CD14-positive monocyte (primary cell): Measurements from ENCODE around the gene RPS29. TPM values are rescaled to one million over a fixed set of nuclear protein-coding genes. Genes with fewer than 3 reads are reported as not detected.

Experiments
- DNase-seq, 3 donors: peaks; one replicate each; pipeline ENCODE4 v3.0.0-alpha.2; 2011 to 2022
- H2AFZ ChIP-seq: 2 replicates; pipeline ENCODE4 v1.6.0; 2012; ENCODE audit warnings: mild to moderate bottlenecking, low read depth, low read length, inconsistent platforms; ENCODE audit not compliant: insufficient read depth, poor library complexity, severe bottlenecking
- H3K27ac ChIP-seq, 2 donors: 1 replicate in 1 of 2; 2 replicates in 1 of 2; pipeline ENCODE4 v1.5.1; 2012 to 2013; ENCODE audit warnings: low read length in 2 of 2, control low read depth in 1 of 2, inconsistent platforms in 1 of 2, low read depth in 1 of 2, mild to moderate bottlenecking in 1 of 2
- H3K27me3 ChIP-seq, 2 donors: one replicate each; pipeline versions ENCODE4 v1.6.0 to v1.6.1; 2011 to 2013; ENCODE audit warnings: low read length in 2 of 2; ENCODE audit not compliant: control insufficient read depth in 2 of 2, insufficient read depth in 2 of 2
- H3K36me3 ChIP-seq, 2 donors: replicated peaks in 1 of 2; 1 replicate in 1 of 2; 2 replicates in 1 of 2; pipeline versions ENCODE4 v1.5.1 to v1.6.1; 2012 to 2013; ENCODE audit warnings: low read length in 2 of 2, control low read depth in 1 of 2, inconsistent platforms in 1 of 2, mild to moderate bottlenecking in 1 of 2; ENCODE audit not compliant: insufficient read depth in 2 of 2, control insufficient read depth in 1 of 2
- H3K4me1 ChIP-seq, 2 donors: 1 replicate in 1 of 2; 2 replicates in 1 of 2; pipeline versions ENCODE4 v1.5.1 to v1.6.1; 2012 to 2013; ENCODE audit warnings: low read length in 2 of 2, control low read depth in 1 of 2, inconsistent platforms in 1 of 2, mild to moderate bottlenecking in 1 of 2, moderate library complexity in 1 of 2; ENCODE audit not compliant: insufficient read depth in 2 of 2, control insufficient read depth in 1 of 2
- H3K4me2 ChIP-seq: replicated peaks from 2 replicates; pipeline ENCODE3; 2012; ENCODE audit warnings: low read length, moderate library complexity, mild to moderate bottlenecking; ENCODE audit not compliant: poor library complexity, severe bottlenecking; ENCODE audit errors: extremely low read depth
- H3K4me3 ChIP-seq, 3 experiments: fragments of 200-600 bp in 1 of 3; sonication (generic) in 1 of 3; replicated peaks in 1 of 3; 1 replicate in 2 of 3; 2 replicates in 1 of 3; pipeline ENCODE4 v1.5.1; 2011 to 2013; ENCODE audit warnings: low read length in 3 of 3, mild to moderate bottlenecking in 3 of 3, control low read depth in 2 of 3, low read depth in 2 of 3, inconsistent platforms in 1 of 3, moderate library complexity in 1 of 3
- H3K79me2 ChIP-seq: 2 replicates; pipeline ENCODE4 v1.6.0; 2012; ENCODE audit warnings: mild to moderate bottlenecking, control low read depth, inconsistent platforms, low read length, moderate library complexity; ENCODE audit not compliant: insufficient read depth
- H3K9ac ChIP-seq: 2 replicates; pipeline ENCODE4 v1.6.0; 2017; ENCODE audit warnings: low read length, mild to moderate bottlenecking; ENCODE audit not compliant: insufficient read depth, poor library complexity, severe bottlenecking
- H3K9me3 ChIP-seq, 2 donors: replicated peaks in 1 of 2; 1 replicate in 1 of 2; 2 replicates in 1 of 2; pipeline versions ENCODE4 v1.5.1 to v1.6.1; 2012 to 2013; ENCODE audit warnings: low read length in 2 of 2, control low read depth in 1 of 2; ENCODE audit not compliant: control insufficient read depth in 1 of 2, insufficient read depth in 1 of 2
- H4K20me1 ChIP-seq: 2 replicates; pipeline ENCODE4 v1.6.0; 2012; ENCODE audit warnings: mild to moderate bottlenecking, low read length, control low read depth, moderate library complexity; ENCODE audit not compliant: insufficient read depth
- H3K27ac Mint-ChIP-seq, 7 donors: one replicate each; pipeline ENCODE4 v1.8.0; 2020; ENCODE audit warnings: mild to moderate bottlenecking in 7 of 7, mixed read lengths in 7 of 7, moderate library complexity in 6 of 7, inconsistent platforms in 2 of 7
- H3K27me3 Mint-ChIP-seq, 3 donors: one replicate each; pipeline ENCODE4 v1.8.0; 2021 to 2022; ENCODE audit warnings: low read depth in 3 of 3, mild to moderate bottlenecking in 3 of 3, mixed read lengths in 3 of 3, moderate library complexity in 3 of 3, inconsistent platforms in 1 of 3
- H3K36me3 Mint-ChIP-seq, 2 donors: one replicate each; pipeline ENCODE4 v1.8.0; 2020; ENCODE audit warnings: mixed read lengths in 2 of 2, inconsistent platforms in 1 of 2, mild to moderate bottlenecking in 1 of 2
- H3K4me1 Mint-ChIP-seq: one replicate; pipeline ENCODE4 v1.8.0; 2020; ENCODE audit warnings: mild to moderate bottlenecking, mixed read lengths
- H3K4me3 Mint-ChIP-seq, 2 donors: one replicate each; pipeline ENCODE4 v1.8.0; 2020; ENCODE audit warnings: mild to moderate bottlenecking in 2 of 2, mixed read lengths in 2 of 2, moderate library complexity in 1 of 2
- H3K9me3 Mint-ChIP-seq, 7 donors: one replicate each; pipeline ENCODE4 v1.8.0; 2020 to 2022; ENCODE audit warnings: mixed read lengths in 7 of 7, mild to moderate bottlenecking in 6 of 7, moderate library complexity in 6 of 7, inconsistent platforms in 2 of 7
- CTCF ChIP-seq: fragments of 200-600 bp; IDR thresholded peaks from one replicate; pipeline ENCODE4 v1.8.0; 2022; ENCODE audit warnings: antibody characterized with exemption, mild to moderate bottlenecking
- WGBS: methylation state at CpG from one replicate; pipeline ENCODE4 v1.1.5; 2013; ENCODE audit warnings: missing lambda C conversion rate; ENCODE audit not compliant: insufficient coverage; 5-methylcytosine and 5-hydroxymethylcytosine counted together
- intact Hi-C, 2 donors: fragments of 100-400 bp; cut with micrococcal nuclease; formaldehyde crosslinking; loops; one replicate each; pipeline versions ENCODE4 v1.15.0 to v1.15.1; 2023
- polyA plus RNA-seq, 3 donors: library from polyadenylated mRNA; depleted of rRNA in 1 of 3; unstranded in 2 of 3; stranded (reverse) in 1 of 3; fragments of 300-500 nt in 2 of 3; fragments of >200 nt in 1 of 3; fragmentation: Illumina TruSeq in 2 of 3; gene quantifications; 1 replicate in 2 of 3; 2 replicates in 1 of 3; pipeline ENCODE4 v1.2.3, GENCODE V29; 2012 to 2021

Gene RPS29
- polyA plus RNA-seq, 3 donors, result 2,325 to 4,497 (median 2,965) TPM

DNA sequence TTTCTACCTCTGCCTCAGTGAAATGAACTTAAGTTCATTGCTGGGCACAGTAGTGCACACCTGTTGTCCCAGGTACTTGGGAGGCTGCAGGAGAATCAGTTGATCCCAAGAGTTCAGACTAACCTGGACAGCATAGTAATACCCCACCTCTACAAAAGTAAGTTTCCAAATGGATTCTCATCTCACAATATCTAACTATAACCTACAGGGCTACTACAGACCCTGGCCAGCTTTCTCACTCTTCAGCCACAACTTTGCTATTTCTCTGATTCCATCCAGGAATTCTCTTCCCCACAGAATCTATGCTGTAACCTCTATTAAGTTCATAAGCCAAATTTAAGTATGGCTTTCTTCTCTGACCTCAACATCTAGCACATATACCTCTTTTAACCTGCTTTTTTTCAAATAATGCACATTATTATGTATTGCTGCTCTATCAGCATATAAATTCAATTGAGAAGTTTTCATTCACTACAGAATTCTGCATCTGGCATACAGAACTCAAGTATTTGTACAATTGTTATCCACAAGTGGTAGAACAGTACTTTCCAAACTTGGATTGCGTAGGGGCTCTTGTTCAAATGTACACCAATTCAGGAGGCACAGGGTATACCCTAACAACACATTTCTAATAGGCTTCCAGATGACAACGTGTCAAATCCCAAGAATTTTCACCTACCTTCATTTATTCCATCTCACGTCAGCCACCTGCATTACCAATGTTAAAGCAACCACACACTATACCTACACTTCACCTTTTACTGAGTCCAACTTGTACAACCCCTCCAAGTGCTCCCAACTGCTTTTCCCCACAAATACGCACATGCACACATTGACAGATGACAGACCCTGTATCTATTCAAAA, 3.8 kb downstream of the RPS29 start:
- H3K4me1 ChIP-seq, result peaks cover 16 to 21% of the 10 kb centered on the region in 2 donors
- H3K79me2 ChIP-seq, result peaks cover 71% of the 10 kb centered on the region
- H3K36me3 Mint-ChIP-seq, result peaks cover 38 to 49% of the 10 kb centered on the region in 2 donors
- H3K27me3 Mint-ChIP-seq, result peaks cover 0 to 3% (median 0%) of the 10 kb centered on the region in 3 donors
- H3K4me3 Mint-ChIP-seq, result no peak overlapping the region
- H3K9me3 ChIP-seq, result no peaks in the 10 kb centered on the region
- peak overlapping the region in 2 of 7 donors; percentile 4 for H3K27ac Mint-ChIP-seq
- H3K4me2 ChIP-seq, result no peak overlapping the region
- H2AFZ ChIP-seq, result no peak overlapping the region
- DNase-seq, result no peak
- H3K4me1 Mint-ChIP-seq, result peaks cover 45% of the 10 kb centered on the region
- H3K36me3 ChIP-seq, result peaks cover 24 to 43% of the 10 kb centered on the region in 2 donors
- 100% methylated on average over 3 of the region's 4 CpGs for WGBS
- H3K4me3 ChIP-seq, result no peak overlapping the region
- no peak for TF ChIP-seq CTCF
- H4K20me1 ChIP-seq, result peaks cover 64% of the 10 kb centered on the region
- peak overlapping the region in 1 of 2 donors; percentile 16 for H3K27ac ChIP-seq
- intact Hi-C loops, result no loop called here
- no peaks in the 10 kb centered on the region for H3K27me3 ChIP-seq
- H3K9ac ChIP-seq, result no peak overlapping the region
- no peaks in the 10 kb centered on the region for H3K9me3 Mint-ChIP-seq

GRCh38 chr14:49581209-49582112, 4.7 kb downstream of the RPS29 start:
- Histone ChIP-seq H3K9ac (no peak overlapping the region), H3K79me2 (peaks cover 71% of the 10 kb centered on the region), H3K27ac (peak overlapping the region in 1 of 2 donors; percentile 5), H3K4me2 (no peak overlapping the region), H4K20me1 (peaks cover 64% of the 10 kb centered on the region), H3K27me3 (no peaks in the 10 kb centered on the region), H3K9me3 (no peaks in the 10 kb centered on the region), H3K4me1 (peaks cover 16 to 17% of the 10 kb centered on the region in 2 donors), H2AFZ (no peak overlapping the region), H3K4me3 (no peak overlapping the region), H3K36me3 (peaks cover 30 to 52% of the 10 kb centered on the region in 2 donors)
- peaks cover 0 to 3% (median 0%) of the 10 kb centered on the region in 3 donors for H3K27me3 Mint-ChIP-seq
- DNase-seq, result no peak
- intact Hi-C loops, result no loop called here
- H3K4me1 Mint-ChIP-seq, result peaks cover 42% of the 10 kb centered on the region
- TF ChIP-seq CTCF, result no peak
- H3K9me3 Mint-ChIP-seq, result no peaks in the 10 kb centered on the region
- H3K4me3 Mint-ChIP-seq, result no peak overlapping the region
- 100% methylated on average over 7 of the region's 9 CpGs for WGBS
- H3K27ac Mint-ChIP-seq, result peak overlapping the region in 4 of 7 donors; percentile 1 to 53 (median 16)
- H3K36me3 Mint-ChIP-seq, result peaks cover 45 to 57% of the 10 kb centered on the region in 2 donors
